PC-3 (cell line): ENCODE measurements around the gene TNFSF10. TPM values are rescaled to one million over a fixed set of nuclear protein-coding genes. Genes with fewer than 3 reads are reported as not detected.

Experiments used
- ATAC-seq: fragments of 200-7000 bp; cut with Tn5 transposase; 2 replicates; pipeline ENCODE4 v1.9.1; 2020; ENCODE audit warnings: mild to moderate bottlenecking, moderate library complexity
- BruUV-seq: library from RNA; stranded (reverse); fragments of 400-500 nt; replicated peaks from 2 replicates; lab custom pipeline; 2021; lab: Mats Ljungman, UMichigan
- CTCF ChIA-PET: fragments of 300-600 bp; sonication (Branson Sonifier 250); formaldehyde crosslinking; loops from one replicate; lab custom pipeline; 2022; ENCODE audit warnings: antibody characterized with exemption; lab: Charles Lee
- POLR2A ChIA-PET: fragments of 300-600 bp; sonication (Branson Sonifier 250); formaldehyde crosslinking; loops from one replicate; lab custom pipeline; 2022; ENCODE audit warnings: antibody characterized with exemption; ENCODE audit not compliant: unreplicated experiment; lab: Charles Lee
- DNase-seq: peaks from one replicate; pipeline ENCODE4 v3.0.0-alpha.2; 2015
- H2AFZ ChIP-seq: fragments of 300-600 bp; sonication (generic); 2 replicates; pipeline ENCODE4 v1.6.0; 2016; ENCODE audit warnings: antibody characterized with exemption, low read length
- H3F3A ChIP-seq: fragments of 300-600 bp; sonication (generic); one replicate; pipeline ENCODE4 v1.6.0; 2017; ENCODE audit warnings: antibody characterized with exemption, low read length, control low read depth, mild to moderate bottlenecking; ENCODE audit not compliant: unreplicated experiment
- H3K27ac ChIP-seq: fragments of 300-600 bp; sonication (generic); 2 replicates; pipeline ENCODE4 v1.5.1; 2016; ENCODE audit warnings: mild to moderate bottlenecking, low read length
- H3K27me3 ChIP-seq: fragments of 300-600 bp; sonication (generic); 2 replicates; pipeline ENCODE4 v1.6.1; 2016; ENCODE audit warnings: low read length, mixed read lengths
- H3K36me3 ChIP-seq: fragments of 300-600 bp; sonication (generic); 2 replicates; pipeline ENCODE4 v1.6.1; 2016; ENCODE audit warnings: low read depth, mixed run types, low read length, mixed read lengths
- H3K4me1 ChIP-seq: fragments of 300-600 bp; sonication (generic); 2 replicates; pipeline ENCODE4 v1.5.1; 2016; ENCODE audit warnings: low read length; ENCODE audit not compliant: insufficient read depth
- H3K4me2 ChIP-seq: fragments of 300-600 bp; sonication (generic); 2 replicates; pipeline ENCODE4 v1.6.0; 2016; ENCODE audit warnings: low read length
- H3K4me3 ChIP-seq: fragments of 300-600 bp; sonication (generic); 2 replicates; pipeline ENCODE4 v1.5.1; 2016; ENCODE audit warnings: mild to moderate bottlenecking, low read length, mixed read lengths
- H3K79me2 ChIP-seq: fragments of 300-600 bp; sonication (generic); 2 replicates; pipeline ENCODE4 v1.6.1; 2017; ENCODE audit warnings: low read length, mixed read lengths
- H3K9ac ChIP-seq: fragments of 300-600 bp; sonication (generic); 2 replicates; pipeline ENCODE4 v1.6.0; 2016; ENCODE audit warnings: mild to moderate bottlenecking, low read length
- H3K9me2 ChIP-seq: fragments of 300-600 bp; sonication (generic); replicated peaks from 2 replicates; pipeline ENCODE4 v1.6.1; 2016; ENCODE audit warnings: mixed run types, low read length, mixed read lengths
- H3K9me3 ChIP-seq: fragments of 300-600 bp; sonication (generic); 2 replicates; pipeline ENCODE4 v1.6.1; 2016; ENCODE audit warnings: low read length, mixed read lengths
- H4K20me1 ChIP-seq: fragments of 300-600 bp; sonication (generic); 2 replicates; pipeline ENCODE4 v1.6.1; 2016; ENCODE audit warnings: low read length, mixed read lengths
- CTCF ChIP-seq: fragments of 300-600 bp; sonication (generic); conservative IDR thresholded peaks from 2 replicates; pipeline ENCODE4 v1.5.1; 2017; ENCODE audit warnings: antibody characterized with exemption, low read depth, mild to moderate bottlenecking, low read length
- EZH2 ChIP-seq: fragments of 300-600 bp; sonication (generic); IDR thresholded peaks from one replicate; pipeline ENCODE4 v1.6.1; 2017; ENCODE audit warnings: antibody characterized with exemption, mild to moderate bottlenecking, low read length; ENCODE audit not compliant: unreplicated experiment
- EZH2phosphoT487 ChIP-seq: fragments of 300-600 bp; sonication (generic); IDR thresholded peaks from 2 replicates; pipeline ENCODE4 v1.6.1; 2018; ENCODE audit warnings: mild to moderate bottlenecking, antibody characterized with exemption, low read length, borderline replicate concordance
- intact Hi-C: fragments of 100-400 bp; cut with micrococcal nuclease; formaldehyde crosslinking; loops from 2 replicates; pipeline ENCODE4 v1.9.0; 2023
- total RNA-seq: library from RNA; depleted of rRNA; stranded (reverse); fragments of >200 nt; gene quantifications from 2 replicates; pipeline ENCODE4 v1.2.3, GENCODE V29; 2014

The TNFSF10 gene
- total RNA-seq, 1 experiment from 2014 or later, result 0.58 TPM

- H3K9me3 ChIP-seq, result no peaks in the 10 kb centered on the region
- intact Hi-C loops, result no loop called here
- BruUV-seq, result no TSS peak
- no peaks in the 10 kb centered on the region for H3K79me2 ChIP-seq
- peaks cover 5% of the 10 kb centered on the region for H3F3A ChIP-seq
- H3K4me1 ChIP-seq, result peaks cover 28% of the 10 kb centered on the region
- H3K36me3 ChIP-seq, result no peaks in the 10 kb centered on the region
- no peak overlapping the region for H3K9ac ChIP-seq
- no peaks in the 10 kb centered on the region for H4K20me1 ChIP-seq
- ChIA-PET POLR2A (interaction anchor here (0.6 kb wide), 1 partner anchor 779 kb away, joined by 6 read pairs; no protein-coding TSS in a partner anchor), CTCF (no interaction called here)
- H2AFZ ChIP-seq, result no peak overlapping the region
- H3K4me3 ChIP-seq, result no peak overlapping the region
- no peak overlapping the region for H3K27ac ChIP-seq
- no peak for ATAC-seq
- no peak for DNase-seq
- H3K27me3 ChIP-seq, result no peaks in the 10 kb centered on the region
- H3K9me2 ChIP-seq, result no peaks in the 10 kb centered on the region
- H3K4me2 ChIP-seq, result no peak overlapping the region
- no peak for TF ChIP-seq EZH2
- no peak for TF ChIP-seq EZH2phosphoT487
- no peak for TF ChIP-seq CTCF
Measured at GRCh38 chr3:172520301-172520831, 2.9 kb downstream of the TNFSF10 start.

- no peaks in the 10 kb centered on the region for H3K9me2 ChIP-seq
- no peak overlapping the region for H3K9ac ChIP-seq
- intact Hi-C loops, result no loop called here
- ATAC-seq (no peak), DNase-seq (no peak)
- no peaks in the 10 kb centered on the region for H3K27me3 ChIP-seq
- H3K4me3 ChIP-seq, result no peak overlapping the region
- CTCF ChIA-PET, result interaction anchor here (0.6 kb wide), 1 partner anchor 187 kb away, joined by 3 read pairs; no protein-coding TSS in a partner anchor
- H3K4me1 ChIP-seq, result peaks cover 28% of the 10 kb centered on the region
- H3K27ac ChIP-seq, result no peak overlapping the region
- no peaks in the 10 kb centered on the region for H3K36me3 ChIP-seq
- no peak overlapping the region for H3K4me2 ChIP-seq
- H4K20me1 ChIP-seq, result no peaks in the 10 kb centered on the region
- no peak overlapping the region for H2AFZ ChIP-seq
- POLR2A ChIA-PET, result no interaction called here
- H3F3A ChIP-seq, result peaks cover 5% of the 10 kb centered on the region
- H3K79me2 ChIP-seq, result no peaks in the 10 kb centered on the region
- BruUV-seq, result no TSS peak
- H3K9me3 ChIP-seq, result no peaks in the 10 kb centered on the region
- TF ChIP-seq EZH2 (no peak), EZH2phosphoT487 (no peak), CTCF (no peak)
Measured at GRCh38 chr3:172519740-172520139, 3.5 kb downstream of the TNFSF10 start.

GRCh38 chr3:172518929-172519640 lies 4.1 kb downstream of the TNFSF10 start:
- ATAC-seq, result no peak
- no peak overlapping the region for H3K4me3 ChIP-seq
- H4K20me1 ChIP-seq, result no peaks in the 10 kb centered on the region
- BruUV-seq, result no TSS peak
- intact Hi-C loops, result no loop called here
- no peak for DNase-seq
- peaks cover 28% of the 10 kb centered on the region for H3K4me1 ChIP-seq
- H3K27ac ChIP-seq, result no peak overlapping the region
- ChIA-PET CTCF (interaction anchor here (0.6 kb wide), 1 partner anchor 187 kb away, joined by 3 read pairs; no protein-coding TSS in a partner anchor), POLR2A (no interaction called here)
- TF ChIP-seq EZH2phosphoT487 (no peak), EZH2 (no peak), CTCF (no peak)
- no peaks in the 10 kb centered on the region for H3K36me3 ChIP-seq
- H3F3A ChIP-seq, result peaks cover 5% of the 10 kb centered on the region
- H2AFZ ChIP-seq, result no peak overlapping the region
- H3K9me3 ChIP-seq, result no peaks in the 10 kb centered on the region
- H3K27me3 ChIP-seq, result no peaks in the 10 kb centered on the region
- H3K79me2 ChIP-seq, result no peaks in the 10 kb centered on the region
- no peak overlapping the region for H3K4me2 ChIP-seq
- H3K9ac ChIP-seq, result no peak overlapping the region
- no peaks in the 10 kb centered on the region for H3K9me2 ChIP-seq
